Caco-2 (cell line): ENCODE data around the gene ILDR2. TPM values are rescaled to one million over a fixed set of nuclear protein-coding genes. Genes with fewer than 3 reads are reported as not detected.

Experiments
- BruUV-seq: library from RNA; stranded (reverse); fragments of 400-500 nt; replicated peaks from 2 replicates; lab custom pipeline; 2021; lab: Mats Ljungman, UMichigan
- CTCF ChIA-PET: fragments of 300-600 bp; sonication (Branson Sonifier 250); formaldehyde crosslinking; loops from one replicate; lab custom pipeline; 2022; ENCODE audit warnings: antibody characterized with exemption; lab: Charles Lee
- POLR2A ChIA-PET: fragments of 300-600 bp; sonication (Branson Sonifier 250); formaldehyde crosslinking; loops from one replicate; lab custom pipeline; 2022; ENCODE audit warnings: antibody characterized with exemption; lab: Charles Lee
- DNase-seq, 2 experiments: peaks; one replicate each; pipeline versions ENCODE4 v3.0.0 to v3.0.0-alpha.2; 2020 to 2022
- H3K27me3 ChIP-seq: replicated peaks from 2 replicates; pipeline ENCODE4 v1.6.0; 2011; ENCODE audit warnings: low read length; ENCODE audit not compliant: control insufficient read depth, insufficient read depth
- H3K36me3 ChIP-seq: 2 replicates; pipeline ENCODE4 v1.5.1; 2011; ENCODE audit warnings: low read length; ENCODE audit not compliant: control insufficient read depth, insufficient read depth
- H3K4me1 ChIP-seq: fragments of 250-450 bp; sonication (Bioruptor Pico); 2 replicates; pipeline ENCODE4 v1.5.1; 2020; ENCODE audit warnings: mild to moderate bottlenecking
- H3K4me3 ChIP-seq: 2 replicates; pipeline ENCODE4 v1.5.1; 2011; ENCODE audit warnings: low read depth, mild to moderate bottlenecking, control low read depth, low read length
- H3K9me3 ChIP-seq: fragments of 250-450 bp; sonication (Bioruptor Pico); 2 replicates; pipeline ENCODE4 v1.5.1; 2020; ENCODE audit warnings: mild to moderate bottlenecking, moderate library complexity
- H3K27ac Mint-ChIP-seq: one replicate; pipeline ENCODE4 v1.8.0; 2022; ENCODE audit warnings: mixed read lengths; ENCODE audit not compliant: unreplicated experiment
- H3K27me3 Mint-ChIP-seq: one replicate; pipeline ENCODE4 v1.8.0; 2022; ENCODE audit warnings: mixed read lengths; ENCODE audit not compliant: insufficient read depth, unreplicated experiment
- H3K36me3 Mint-ChIP-seq: one replicate; pipeline ENCODE4 v1.8.0; 2022; ENCODE audit warnings: mild to moderate bottlenecking, mixed read lengths; ENCODE audit not compliant: insufficient read depth, unreplicated experiment
- H3K4me1 Mint-ChIP-seq: one replicate; pipeline ENCODE4 v1.8.0; 2022; ENCODE audit warnings: low read depth, mixed read lengths; ENCODE audit not compliant: unreplicated experiment
- H3K4me3 Mint-ChIP-seq: one replicate; pipeline ENCODE4 v1.8.0; 2022; ENCODE audit warnings: mild to moderate bottlenecking, moderate library complexity, mixed read lengths; ENCODE audit not compliant: unreplicated experiment
- H3K9me3 Mint-ChIP-seq: one replicate; pipeline ENCODE4 v1.8.0; 2022; ENCODE audit warnings: mixed read lengths; ENCODE audit not compliant: unreplicated experiment
- CTCF ChIP-seq, 2 experiments: fragments of 200-600 bp in 1 of 2; IDR thresholded peaks; 1 replicate in 1 of 2; 2 replicates in 1 of 2; pipeline versions ENCODE4 v1.5.1 to v1.8.0; 2011 to 2022; ENCODE audit warnings: antibody characterized with exemption in 1 of 2, control low read depth in 1 of 2, inconsistent platforms in 1 of 2, low read depth in 1 of 2, low read length in 1 of 2, mild to moderate bottlenecking in 1 of 2, moderate library complexity in 1 of 2; ENCODE audit not compliant: insufficient read depth in 1 of 2, severe bottlenecking in 1 of 2, unreplicated experiment in 1 of 2
- intact Hi-C: fragments of 100-400 bp; cut with micrococcal nuclease; formaldehyde crosslinking; loops from one replicate; pipeline ENCODE4 v1.10.0; 2022; ENCODE audit not compliant: unreplicated experiment
- total RNA-seq: library from RNA; stranded (reverse); gene quantifications from 2 replicates; pipeline ENCODE4 v1.2.3, GENCODE V29; 2022

ILDR2 gene
- total RNA-seq, 1 experiment from 2014 or later = 0.98 TPM

GRCh38 chr1:166876540-166876838 lies 98.9 kb downstream of the ILDR2 start:
- Histone ChIP-seq H3K4me1 (peaks cover 8% of the 10 kb centered on the region), H3K4me3 (peak overlapping the region; percentile 31), H3K27me3 (no peaks in the 10 kb centered on the region), H3K9me3 (no peaks in the 10 kb centered on the region), H3K36me3 (no peaks in the 10 kb centered on the region)
- intact Hi-C loops = loop anchor here (1.0 kb wide), 1 partner anchor 36 kb away; no protein-coding TSS in a partner anchor
- H3K27ac Mint-ChIP-seq = peak overlapping the region; percentile 97
- H3K4me1 Mint-ChIP-seq = peaks cover 17% of the 10 kb centered on the region
- peak overlapping the region; percentile 87 for H3K4me3 Mint-ChIP-seq
- H3K36me3 Mint-ChIP-seq = peaks cover 6% of the 10 kb centered on the region
- ChIA-PET POLR2A (interaction anchor here (0.6 to 1.8 kb wide), 4 partner anchors 10 to 1739 kb away, joined by 5 to 17 read pairs (median 6); partner anchors contain the start of genes POGK and POU2F1), CTCF (interaction anchor here (0.6 to 2.7 kb wide), 4 partner anchors 32 to 184 kb away, joined by 3 to 7 read pairs (median 3); no protein-coding TSS in a partner anchor)
- no peaks in the 10 kb centered on the region for H3K9me3 Mint-ChIP-seq
- no peaks in the 10 kb centered on the region for H3K27me3 Mint-ChIP-seq
- peak; percentile 31 to 39 for TF ChIP-seq CTCF (IDR thresholded peaks at IDR 0.05; ENCODE audit: insufficient read depth in 1 of 2, low read depth in 1 of 2, low read length in 1 of 2, severe bottlenecking in 1 of 2, unreplicated experiment in 1 of 2)
- no TSS peak for BruUV-seq
- no peak for DNase-seq

- intact Hi-C loops = loop anchor here (1.0 kb wide), 1 partner anchor 36 kb away; no protein-coding TSS in a partner anchor
- peaks cover 8% of the 10 kb centered on the region for H3K4me1 ChIP-seq
- POLR2A ChIA-PET = interaction anchor here (0.6 to 1.8 kb wide), 5 partner anchors 10 to 1738 kb away, joined by 3 to 17 read pairs (median 6); partner anchors contain the start of genes POGK and POU2F1
These were observed 99.4 kb downstream of the ILDR2 start, which contains the start of gene TADA1 for GRCh38 chr1:166875734-166876539. Gene TADA1 (minus strand): TSS chr1:166876264. CDS start chr1:166876233, 31 bp downstream.

More at GRCh38 chr1:166875734-166876539, 99.4 kb downstream of the ILDR2 start, which contains the start of gene TADA1:
- H3K36me3 Mint-ChIP-seq = peaks cover 6% of the 10 kb centered on the region
- no peaks in the 10 kb centered on the region for H3K36me3 ChIP-seq
- peaks cover 17% of the 10 kb centered on the region for H3K4me1 Mint-ChIP-seq
- no TSS peak for BruUV-seq
- H3K9me3 ChIP-seq = no peaks in the 10 kb centered on the region
- H3K27ac Mint-ChIP-seq = peak within 1 kb of the TSS; percentile 97
- no peaks in the 10 kb centered on the region for H3K27me3 ChIP-seq
- H3K9me3 Mint-ChIP-seq = no peaks in the 10 kb centered on the region
- H3K4me3 Mint-ChIP-seq = peak within 1 kb of the TSS; percentile 87
- no peak for TF ChIP-seq CTCF (IDR thresholded peaks at IDR 0.05; ENCODE audit: insufficient read depth in 1 of 2, low read depth in 1 of 2, low read length in 1 of 2, severe bottlenecking in 1 of 2, unreplicated experiment in 1 of 2)
- no peaks in the 10 kb centered on the region for H3K27me3 Mint-ChIP-seq
- CTCF ChIA-PET = interaction anchor here (0.6 to 2.7 kb wide), 4 partner anchors 33 to 185 kb away, joined by 3 to 7 read pairs (median 3); no protein-coding TSS in a partner anchor
- DNase-seq = peak; percentile 98 to 99
- H3K4me3 ChIP-seq = peak within 1 kb of the TSS; percentile 57
